OCI-LY3 (cell line): ENCODE data around the gene REXO4.

Source experiments
- CTCF ChIP-seq: fragments of 200-600, 300-600 bp; sonication (generic); IDR thresholded peaks from 2 replicates; pipeline ENCODE4 v1.5.1; 2014; ENCODE audit warnings: antibody characterized with exemption, low read length, low read depth
- EZH2phosphoT487 ChIP-seq: fragments of 200-600 bp; shearing (Covaris generic); IDR thresholded peaks from 2 replicates; pipeline ENCODE4 v1.6.1; 2018; ENCODE audit warnings: antibody characterized with exemption, mixed run types, low read depth

GRCh38 chr9:133457748-133458147 lies 39.9 kb upstream of the REXO4 start:
- no peak for TF ChIP-seq CTCF
- TF ChIP-seq EZH2phosphoT487 = no peak
